ENCODE results near the gene CTRB1.
"Not testable (repeated sequence)": the region's sequence is repeated elsewhere in the genome, so short reads cannot be mapped to it uniquely, and the experiment has no call there.

CTRB1 gene

GRCh38 chr16:75206749-75207451, 11.9 kb upstream of the CTRB1 start, which contains the start of gene CTRB2:
CTRB2 (minus strand) TSS chr16:75207161; CDS start chr16:75207141, 20 bp downstream.
- H3K4me3 ChIP-seq (ENCODE audit: low read depth, low read length) = no peak within 1 kb of the TSS
- no peaks in the 10 kb centered on the region for H3K27me3 ChIP-seq (ENCODE audit: insufficient read depth, low read depth, severe bottlenecking)
- H3K36me3 ChIP-seq = no peaks in the 10 kb centered on the region
- no peak within 1 kb of the TSS for H3K27ac ChIP-seq
- TF ChIP-seq CTCF (IDR thresholded peaks at IDR 0.05; ENCODE audit: low read depth, low read length) = no peak
- no peaks in the 10 kb centered on the region for H3K9me3 ChIP-seq (ENCODE audit: severe bottlenecking)
- DNase-seq = no peak

- no peaks in the 10 kb centered on the region for H3K27me3 ChIP-seq (ENCODE audit: insufficient read depth, low read depth, severe bottlenecking)
- DNase-seq = no peak
- H3K4me3 ChIP-seq (ENCODE audit: low read depth, low read length) = no peak overlapping the region
- no peaks in the 10 kb centered on the region for H3K9me3 ChIP-seq (ENCODE audit: severe bottlenecking)
- TF ChIP-seq CTCF (IDR thresholded peaks at IDR 0.05; ENCODE audit: low read depth, low read length) = no peak
- H3K36me3 ChIP-seq = no peaks in the 10 kb centered on the region
- no peak overlapping the region for H3K27ac ChIP-seq
Measured at GRCh38 chr16:75207831-75208230, 11.0 kb upstream of the CTRB1 start.

- Histone ChIP-seq H3K27ac (no peak overlapping the region), H3K27me3 (ENCODE audit: insufficient read depth, low read depth, severe bottlenecking) (no peaks in the 10 kb centered on the region), H3K36me3 (no peaks in the 10 kb centered on the region), H3K4me3 (ENCODE audit: low read depth, low read length) (no peak overlapping the region), H3K9me3 (ENCODE audit: severe bottlenecking) (no peaks in the 10 kb centered on the region)
- DNase-seq = no peak
- no peak for TF ChIP-seq CTCF (IDR thresholded peaks at IDR 0.05; ENCODE audit: low read depth, low read length)
Measured at GRCh38 chr16:75208242-75208825, 10.5 kb upstream of the CTRB1 start.

- Histone ChIP-seq H3K36me3 (no peaks in the 10 kb centered on the region), H3K9me3 (ENCODE audit: severe bottlenecking) (no peaks in the 10 kb centered on the region), H3K27ac (no peak overlapping the region), H3K4me3 (ENCODE audit: low read depth, low read length) (no peak overlapping the region), H3K27me3 (ENCODE audit: insufficient read depth, low read depth, severe bottlenecking) (no peaks in the 10 kb centered on the region)
- DNase-seq = no peak
- TF ChIP-seq CTCF (IDR thresholded peaks at IDR 0.05; ENCODE audit: low read depth, low read length) = no peak
Measured at GRCh38 chr16:75208861-75209505, 9.8 kb upstream of the CTRB1 start.

- DNase-seq; H3K27me3 ChIP-seq (ENCODE audit: insufficient read depth, low read depth, severe bottlenecking); H3K4me3 ChIP-seq (ENCODE audit: low read depth, low read length); H3K36me3 ChIP-seq; H3K27ac ChIP-seq; H3K9me3 ChIP-seq (ENCODE audit: severe bottlenecking): not testable (repeated sequence)
Measured at GRCh38 chr16:75209514-75209913, 9.3 kb upstream of the CTRB1 start.

- no peaks in the 10 kb centered on the region for H3K27me3 ChIP-seq (ENCODE audit: insufficient read depth, low read depth, severe bottlenecking)
- no peak overlapping the region for H3K27ac ChIP-seq
- H3K4me3 ChIP-seq (ENCODE audit: low read depth, low read length) = no peak overlapping the region
- no peaks in the 10 kb centered on the region for H3K36me3 ChIP-seq
- TF ChIP-seq CTCF (IDR thresholded peaks at IDR 0.05; ENCODE audit: low read depth, low read length) = no peak
- no peaks in the 10 kb centered on the region for H3K9me3 ChIP-seq (ENCODE audit: severe bottlenecking)
- no peak for DNase-seq
Measured at GRCh38 chr16:75209944-75210343, 8.8 kb upstream of the CTRB1 start.

GRCh38 chr16:75211286-75211685, 7.5 kb upstream of the CTRB1 start:
- H3K27me3 ChIP-seq (ENCODE audit: insufficient read depth, low read depth, severe bottlenecking); H3K27ac ChIP-seq; DNase-seq; H3K4me3 ChIP-seq (ENCODE audit: low read depth, low read length); H3K9me3 ChIP-seq (ENCODE audit: severe bottlenecking); H3K36me3 ChIP-seq: not testable (repeated sequence)
